HCT116 (cell line): ENCODE measurements around the gene ZNF318. TPM values are rescaled to one million over a fixed set of nuclear protein-coding genes. Genes with fewer than 3 reads are reported as not detected.

ENCODE experiments used
- ATAC-seq: fragments of 200-7000 bp; cut with Tn5 transposase; 2 replicates; pipeline ENCODE4 v1.9.1; 2020; ENCODE audit warnings: mild to moderate bottlenecking, moderate library complexity
- Bru-seq: library from RNA; stranded (reverse); fragments of 400-500 nt; gene quantifications from one replicate; lab custom pipeline; 2021; lab: Mats Ljungman, UMichigan
- BruChase-seq, 2 experiments: library from RNA; stranded (reverse); fragments of 400-500 nt; gene quantifications; one replicate each; lab custom pipeline; 2021; lab: Mats Ljungman, UMichigan
- BruUV-seq: library from RNA; stranded (reverse); fragments of 400-500 nt; replicated peaks from 2 replicates; lab custom pipeline; 2021; lab: Mats Ljungman, UMichigan
- CTCF ChIA-PET: fragments of 300-600 bp; sonication (Branson Sonifier 250); formaldehyde crosslinking; loops from one replicate; lab custom pipeline; 2021; ENCODE audit warnings: antibody characterized with exemption; lab: Charles Lee
- POLR2A ChIA-PET: fragments of 300-600, 350-600 bp; sonication (Branson Sonifier 250); formaldehyde crosslinking; loops from one replicate; lab custom pipeline; 2021; ENCODE audit warnings: antibody characterized with exemption; lab: Charles Lee
- RAD21 ChIA-PET, 2 experiments: fragments of 300-600 bp; sonication (Branson Sonifier 250); formaldehyde crosslinking; loops; one replicate each; lab custom pipeline; 2023; ENCODE audit warnings: low total read pairs in 2 of 2; ENCODE audit not compliant: uncharacterized antibody in 2 of 2, unreplicated experiment in 2 of 2, low non-redundant PET in 1 of 2; lab: Charles Lee
- DNase-seq: peaks from one replicate; pipeline ENCODE4 v3.0.0-alpha.2; 2010; ENCODE audit warnings: low read depth, low spot score
- H2AFZ ChIP-seq: fragments of 200-600 bp; shearing (Covaris generic), sonication (generic); 2 replicates; pipeline ENCODE4 v1.6.1; 2017; ENCODE audit warnings: low read depth, mixed run types, mixed read lengths, antibody characterized with exemption, low read length; ENCODE audit not compliant: poor library complexity, severe bottlenecking
- H3K27ac ChIP-seq: 2 replicates; pipeline ENCODE4 v1.5.1; 2012; ENCODE audit warnings: low read depth, low read length
- H3K27me3 ChIP-seq: fragments of 200-600 bp; sonication (generic); 2 replicates; pipeline ENCODE4 v1.6.1; 2016; ENCODE audit warnings: mixed run types, low read length, mixed read lengths; ENCODE audit not compliant: insufficient read depth
- H3K36me3 ChIP-seq, 2 experiments: fragments of 200-500 bp in 1 of 2; fragments of 200-600 bp in 1 of 2; sonication (Bioruptor generic) in 1 of 2; sonication (generic) in 1 of 2; 2 replicates each; pipeline versions ENCODE4 v1.5.1 to v1.6.1; 2014 to 2016; ENCODE audit warnings: low read length in 2 of 2, inconsistent platforms in 1 of 2, mixed read lengths in 1 of 2, mixed run types in 1 of 2; ENCODE audit not compliant: insufficient read depth in 2 of 2, control insufficient read depth in 1 of 2
- H3K4me1 ChIP-seq, 2 experiments: fragments of 200-600 bp in 1 of 2; sonication (generic) in 1 of 2; 2 replicates each; pipeline versions ENCODE4 v1.5.1 to v1.6.1; 2012 to 2017; ENCODE audit warnings: low read length in 2 of 2, inconsistent platforms in 1 of 2, mild to moderate bottlenecking in 1 of 2, mixed read lengths in 1 of 2, mixed run types in 1 of 2, moderate library complexity in 1 of 2; ENCODE audit not compliant: insufficient read depth in 2 of 2, control insufficient read depth in 1 of 2
- H3K4me2 ChIP-seq: fragments of 200-600 bp; sonication (generic); 2 replicates; pipeline ENCODE4 v1.6.1; 2017; ENCODE audit warnings: mixed run types, low read length, mixed read lengths
- H3K4me3 ChIP-seq, 2 experiments: fragments of 200-600 bp in 1 of 2; sonication (generic) in 1 of 2; replicated peaks in 1 of 2; 2 replicates each; pipeline ENCODE4 v1.5.1; 2011 to 2016; ENCODE audit warnings: low read length in 2 of 2, control low read depth in 1 of 2, low read depth in 1 of 2, mild to moderate bottlenecking in 1 of 2, mixed read lengths in 1 of 2, mixed run types in 1 of 2
- H3K79me2 ChIP-seq: fragments of 200-600 bp; sonication (generic); 2 replicates; pipeline ENCODE4 v1.6.1; 2017; ENCODE audit warnings: mild to moderate bottlenecking, mixed run types, low read length, moderate library complexity, mixed read lengths; ENCODE audit not compliant: insufficient read depth
- H3K9ac ChIP-seq: fragments of 200-600 bp; sonication (generic); 2 replicates; pipeline ENCODE4 v1.6.1; 2016; ENCODE audit warnings: low read length, mixed read lengths
- H3K9me2 ChIP-seq: fragments of 200-600 bp; sonication (generic), shearing (Covaris generic); 2 replicates; pipeline ENCODE4 v1.6.1; 2017; ENCODE audit warnings: mixed run types, mild to moderate bottlenecking, moderate library complexity; ENCODE audit not compliant: insufficient read depth
- H3K9me3 ChIP-seq, 2 experiments: fragments of 200-500 bp in 1 of 2; fragments of 200-600 bp in 1 of 2; sonication (Bioruptor generic) in 1 of 2; sonication (generic) in 1 of 2; 2 replicates each; pipeline ENCODE4 v1.6.1; 2014 to 2017; ENCODE audit warnings: low read length in 2 of 2, mixed read lengths in 2 of 2, inconsistent platforms in 1 of 2, low read depth in 1 of 2, mild to moderate bottlenecking in 1 of 2, mixed run types in 1 of 2, moderate library complexity in 1 of 2; ENCODE audit not compliant: control insufficient read depth in 1 of 2, insufficient read depth in 1 of 2
- H4K20me1 ChIP-seq: fragments of 200-600 bp; sonication (generic), shearing (Covaris generic); 2 replicates; pipeline ENCODE4 v1.6.1; 2017; ENCODE audit warnings: mixed run types, mild to moderate bottlenecking, moderate library complexity; ENCODE audit not compliant: insufficient read depth
- ATF3 ChIP-seq: IDR thresholded peaks from 2 replicates; pipeline ENCODE4 v1.6.1; 2012
- CBX3 ChIP-seq: IDR thresholded peaks from 2 replicates; pipeline ENCODE4 v1.6.1; 2012; ENCODE audit warnings: low read depth
- CTCF ChIP-seq, 3 experiments: fragments of 200-600 bp in 1 of 3; sonication (generic) in 1 of 3; IDR thresholded peaks in 2 of 3; conservative IDR thresholded peaks in 1 of 3; 2 replicates each; pipeline ENCODE4 v1.5.1; 2012 to 2017; ENCODE audit warnings: low read depth in 2 of 3, low read length in 2 of 3, antibody characterized with exemption in 1 of 3, borderline replicate concordance in 1 of 3, control low read depth in 1 of 3, mild to moderate bottlenecking in 1 of 3, mixed read lengths in 1 of 3, mixed run types in 1 of 3, moderate library complexity in 1 of 3; ENCODE audit not compliant: insufficient read depth in 1 of 3
- EGR1 ChIP-seq: IDR thresholded peaks from 2 replicates; pipeline ENCODE4 v1.6.1; 2012; ENCODE audit warnings: low read depth
- ELF1 ChIP-seq: IDR thresholded peaks from 2 replicates; pipeline ENCODE4 v1.6.1; 2012; ENCODE audit warnings: low read depth, borderline replicate concordance
- EZH2phosphoT487 ChIP-seq: fragments of 200-600 bp; IDR thresholded peaks from 2 replicates; pipeline ENCODE4 v1.6.1; 2018; ENCODE audit warnings: antibody characterized with exemption, borderline replicate concordance
- FOSL1 ChIP-seq: IDR thresholded peaks from 2 replicates; pipeline ENCODE4 v1.6.1; 2012; ENCODE audit warnings: low read depth
- JUND ChIP-seq: IDR thresholded peaks from 2 replicates; pipeline ENCODE4 v1.6.1; 2012
- MAX ChIP-seq: IDR thresholded peaks from 2 replicates; pipeline ENCODE4 v1.6.1; 2012
- POLR2A ChIP-seq: IDR thresholded peaks from 2 replicates; pipeline ENCODE4 v1.7.0; 2011; ENCODE audit warnings: borderline replicate concordance; ENCODE audit not compliant: insufficient read depth, insufficient read length; ENCODE audit errors: extremely low read depth
- POLR2AphosphoS5 ChIP-seq: IDR thresholded peaks from 2 replicates; pipeline ENCODE4 v1.6.1; 2011; ENCODE audit warnings: mild to moderate bottlenecking, low read depth, low read length, moderate library complexity
- SIN3A ChIP-seq: IDR thresholded peaks from 2 replicates; pipeline ENCODE4 v1.6.1; 2012; ENCODE audit warnings: low read depth
- SP1 ChIP-seq: IDR thresholded peaks from 2 replicates; pipeline ENCODE4 v1.6.1; 2012; ENCODE audit warnings: low read depth
- YY1 ChIP-seq: IDR thresholded peaks from 2 replicates; pipeline ENCODE4 v1.6.1; 2011; ENCODE audit warnings: low read length, low read depth, moderate library complexity, mild to moderate bottlenecking; ENCODE audit not compliant: insufficient replicate concordance; ENCODE audit errors: extremely low read depth
- ZFX ChIP-seq: fragments of 450-650 bp; IDR thresholded peaks from 2 replicates; pipeline ENCODE4 v1.6.1; 2017
- ZNF274 ChIP-seq: fragments of 200-500 bp; sonication (Bioruptor generic); IDR thresholded peaks from 2 replicates; pipeline ENCODE4 v1.6.1; 2014; ENCODE audit warnings: mild to moderate bottlenecking, low read depth, low read length, inconsistent platforms
- intact Hi-C: fragments of 100-400 bp; cut with micrococcal nuclease; formaldehyde crosslinking; loops from 2 replicates; pipeline ENCODE4 v1.10.0; 2022
- long read RNA-seq: library from polyadenylated mRNA; unstranded; transcript quantifications from one replicate; pipeline ENCODE4 v2.0.0, GENCODE V29; 2021; ENCODE audit not compliant: unreplicated experiment
- polyA plus RNA-seq: library from polyadenylated mRNA; unstranded; fragments of >200 nt; gene quantifications from 2 replicates; pipeline ENCODE4 v1.2.1, GENCODE V29; 2012; ENCODE audit warnings: missing spikeins
- total RNA-seq: library from RNA; stranded (reverse); gene quantifications from one replicate; pipeline ENCODE4 v1.2.1, GENCODE V29; 2021; ENCODE audit not compliant: unreplicated experiment

The ZNF318 gene
- total RNA-seq = 15.2 TPM
- polyA plus RNA-seq = 7.4 and 8.4 TPM in 2 replicates
- Bru-seq, nascent RNA = percentile 60 among the genes with signal in this experiment
- percentile 75 among the genes with signal in this experiment for BruChase-seq, experiment 1, labeled RNA remaining after a 6-hour chase
- BruChase-seq, experiment 2, labeled RNA remaining after a 2-hour chase = percentile 77 among the genes with signal in this experiment
- long read RNA-seq, partial matches to known transcripts = 9 of 15 reads
- long read RNA-seq, other reads (novel, unspliced or antisense) = 6 of 15 reads

- Histone ChIP-seq H3K4me3 (peak within 1 kb of the TSS; percentile 73 to 74), H3K27me3 (no peaks in the 10 kb centered on the region), H4K20me1 (no peaks in the 10 kb centered on the region), H3K4me2 (peak within 1 kb of the TSS; percentile 97), H3K27ac (peak within 1 kb of the TSS; percentile 82), H3K4me1 (peaks cover 11 to 19% of the 10 kb centered on the region in 2 experiments), H3K9me2 (no peaks in the 10 kb centered on the region)
- intact Hi-C loops = loop anchor here (10.0 kb wide), 1 partner anchor 135 kb away; no protein-coding TSS in a partner anchor
- ChIA-PET POLR2A (interaction anchor here (1.0 to 1.5 kb wide), 2 partner anchors 13 to 14 kb away, joined by 3 to 4 read pairs; no protein-coding TSS in a partner anchor), CTCF (interaction anchor here (0.6 to 2.2 kb wide), 5 partner anchors 14 to 195 kb away, joined by 3 to 9 read pairs (median 6); no protein-coding TSS in a partner anchor)
- no TSS peak for BruUV-seq
- peak; percentile 64 for TF ChIP-seq POLR2A
- no peak for TF ChIP-seq EZH2phosphoT487
- no peak for TF ChIP-seq ATF3
- peak; percentile 88 for TF ChIP-seq MAX
- TF ChIP-seq EGR1 = peak; percentile 84
- peak; percentile 63 for TF ChIP-seq SP1
- TF ChIP-seq JUND = no peak; the same call in 1 of the 2 replicates
- peak; percentile 81 for TF ChIP-seq ZFX
- TF ChIP-seq CBX3 = 0 out of 2 replicates have a peak, but pooled peaks have one; percentile 30
- TF ChIP-seq SIN3A = peak; percentile 75
- peak; percentile 81 for TF ChIP-seq POLR2AphosphoS5
- TF ChIP-seq YY1 = peak; percentile 94
- TF ChIP-seq CTCF (IDR thresholded peaks at IDR 0.05 in 2 of 3, conservative IDR thresholded peaks at IDR 0.05 in 1 of 3; ENCODE audit: borderline replicate concordance in 1 of 3, insufficient read depth in 1 of 3, low read depth in 2 of 3, low read length in 2 of 3) = no peak
- peak; percentile 64 for TF ChIP-seq ELF1
- no peak for TF ChIP-seq ZNF274
- peak; percentile 20; the same call in 1 of the 2 replicates for TF ChIP-seq FOSL1
- TF ChIP-seq, all 23 proteins: peak for 11
- ATAC-seq = peak; percentile 98
- H3K9me3 ChIP-seq = no peaks in the 10 kb centered on the region
- no peak within 1 kb of the TSS for H2AFZ ChIP-seq
- peaks cover 8% of the 10 kb centered on the region; the same call in 1 of the 2 replicates for H3K79me2 ChIP-seq
- RAD21 ChIA-PET = interaction anchor here in 1 of 2 experiments (0.6 to 0.7 kb wide), 2 partner anchors 108 to 142 kb away, joined by 3 to 4 read pairs; partner anchors contain the start of gene TJAP1
- H3K36me3 ChIP-seq = 0 out of 4 replicates have a peak, but pooled peaks cover 0 to under 1% of the 10 kb centered on the region in 2 experiments
- peak; percentile 90 for DNase-seq
- peak within 1 kb of the TSS; percentile 70 for H3K9ac ChIP-seq
These were observed at the start of gene ZNF318 for GRCh38 chr6:43369174-43370002. ZNF318 (minus strand) TSS chr6:43369647; CDS start chr6:43369365, 282 bp downstream.
